NB4 (cell line): Measurements from ENCODE around the gene C10orf62.

ENCODE experiments used
- POLR2A ChIP-seq: IDR thresholded peaks from 2 replicates; pipeline ENCODE4 v1.6.1; 2011; ENCODE audit warnings: mild to moderate bottlenecking; ENCODE audit not compliant: insufficient read length; ENCODE audit errors: extremely low read depth
- TF ChIP-seq, protein P1 (sequence below): IDR thresholded peaks from one replicate; pipeline ENCODE4 v1.5.1; 2012; ENCODE audit warnings: low read depth, low read length

GRCh38 chr10:97611473-97611872 is 22.0 kb downstream of the C10orf62 start:
- TF ChIP-seq, protein P1, sequence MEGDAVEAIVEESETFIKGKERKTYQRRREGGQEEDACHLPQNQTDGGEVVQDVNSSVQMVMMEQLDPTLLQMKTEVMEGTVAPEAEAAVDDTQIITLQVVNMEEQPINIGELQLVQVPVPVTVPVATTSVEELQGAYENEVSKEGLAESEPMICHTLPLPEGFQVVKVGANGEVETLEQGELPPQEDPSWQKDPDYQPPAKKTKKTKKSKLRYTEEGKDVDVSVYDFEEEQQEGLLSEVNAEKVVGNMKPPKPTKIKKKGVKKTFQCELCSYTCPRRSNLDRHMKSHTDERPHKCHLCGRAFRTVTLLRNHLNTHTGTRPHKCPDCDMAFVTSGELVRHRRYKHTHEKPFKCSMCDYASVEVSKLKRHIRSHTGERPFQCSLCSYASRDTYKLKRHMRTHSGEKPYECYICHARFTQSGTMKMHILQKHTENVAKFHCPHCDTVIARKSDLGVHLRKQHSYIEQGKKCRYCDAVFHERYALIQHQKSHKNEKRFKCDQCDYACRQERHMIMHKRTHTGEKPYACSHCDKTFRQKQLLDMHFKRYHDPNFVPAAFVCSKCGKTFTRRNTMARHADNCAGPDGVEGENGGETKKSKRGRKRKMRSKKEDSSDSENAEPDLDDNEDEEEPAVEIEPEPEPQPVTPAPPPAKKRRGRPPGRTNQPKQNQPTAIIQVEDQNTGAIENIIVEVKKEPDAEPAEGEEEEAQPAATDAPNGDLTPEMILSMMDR, result no peak
- no peak for TF ChIP-seq POLR2A
